ENCODE data around the gene SLC1A3. TPM values are rescaled to one million over a fixed set of nuclear protein-coding genes. Genes with fewer than 3 reads are reported as not detected.

SLC1A3 gene
- total RNA-seq, 1 donor from 2014 or later: 8.5 TPM

- Histone ChIP-seq H3K9ac (no peak overlapping the region), H2AFZ (replicated peaks) (no peak overlapping the region), H3K79me2 (ENCODE audit: low read depth) (no peaks in the 10 kb centered on the region), H3K4me2 (no peak overlapping the region), H3K27ac (no peak overlapping the region), H3K4me1 (peaks cover 19% of the 10 kb centered on the region), H3K4me3 (no peak overlapping the region), H4K20me1 (ENCODE audit: low read depth) (no peaks in the 10 kb centered on the region), H3K36me3 (no peaks in the 10 kb centered on the region), H3K9me3 (ENCODE audit: low read depth) (no peaks in the 10 kb centered on the region), H3K27me3 (no peaks in the 10 kb centered on the region), H3F3A (ENCODE audit: low read depth) (no peaks in the 10 kb centered on the region)
- Mint-ChIP-seq H3K4me3 (no peak overlapping the region), H3K27ac (no peak overlapping the region), H3K4me1 (peaks cover 2% of the 10 kb centered on the region), H3K36me3 (peaks cover 13% of the 10 kb centered on the region), H3K9me3 (no peaks in the 10 kb centered on the region), H3K27me3 (ENCODE audit: insufficient read depth, low read depth) (peaks cover 3% of the 10 kb centered on the region)
- TF ChIP-seq EZH2 (IDR thresholded peaks at IDR 0.05) (no peak), EZH2phosphoT487 (IDR thresholded peaks at IDR 0.05) (no peak)
- TF ChIP-seq, protein P1, sequence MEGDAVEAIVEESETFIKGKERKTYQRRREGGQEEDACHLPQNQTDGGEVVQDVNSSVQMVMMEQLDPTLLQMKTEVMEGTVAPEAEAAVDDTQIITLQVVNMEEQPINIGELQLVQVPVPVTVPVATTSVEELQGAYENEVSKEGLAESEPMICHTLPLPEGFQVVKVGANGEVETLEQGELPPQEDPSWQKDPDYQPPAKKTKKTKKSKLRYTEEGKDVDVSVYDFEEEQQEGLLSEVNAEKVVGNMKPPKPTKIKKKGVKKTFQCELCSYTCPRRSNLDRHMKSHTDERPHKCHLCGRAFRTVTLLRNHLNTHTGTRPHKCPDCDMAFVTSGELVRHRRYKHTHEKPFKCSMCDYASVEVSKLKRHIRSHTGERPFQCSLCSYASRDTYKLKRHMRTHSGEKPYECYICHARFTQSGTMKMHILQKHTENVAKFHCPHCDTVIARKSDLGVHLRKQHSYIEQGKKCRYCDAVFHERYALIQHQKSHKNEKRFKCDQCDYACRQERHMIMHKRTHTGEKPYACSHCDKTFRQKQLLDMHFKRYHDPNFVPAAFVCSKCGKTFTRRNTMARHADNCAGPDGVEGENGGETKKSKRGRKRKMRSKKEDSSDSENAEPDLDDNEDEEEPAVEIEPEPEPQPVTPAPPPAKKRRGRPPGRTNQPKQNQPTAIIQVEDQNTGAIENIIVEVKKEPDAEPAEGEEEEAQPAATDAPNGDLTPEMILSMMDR (IDR thresholded peaks at IDR 0.05): no peak
- no peak for DNase-seq (ENCODE audit: low spot score)
These were observed 15.6 kb downstream of the SLC1A3 start for GRCh38 chr5:36621985-36622384.

- H3K27ac Mint-ChIP-seq: no peak overlapping the region
- no peaks in the 10 kb centered on the region for H3K27me3 ChIP-seq
- H2AFZ ChIP-seq (replicated peaks): no peak overlapping the region
- no peak for DNase-seq (ENCODE audit: low spot score)
- no peak overlapping the region for H3K27ac ChIP-seq
- no peaks in the 10 kb centered on the region for H3K79me2 ChIP-seq (ENCODE audit: low read depth)
- peaks cover 3% of the 10 kb centered on the region for H3K27me3 Mint-ChIP-seq (ENCODE audit: insufficient read depth, low read depth)
- no peaks in the 10 kb centered on the region for H3K9me3 Mint-ChIP-seq
- H4K20me1 ChIP-seq (ENCODE audit: low read depth): no peaks in the 10 kb centered on the region
- TF ChIP-seq, protein P1 (IDR thresholded peaks at IDR 0.05): no peak
- TF ChIP-seq EZH2phosphoT487 (IDR thresholded peaks at IDR 0.05) (no peak), EZH2 (IDR thresholded peaks at IDR 0.05) (no peak)
- no peak overlapping the region for H3K9ac ChIP-seq
- no peak overlapping the region for H3K4me3 ChIP-seq
- no peaks in the 10 kb centered on the region for H3K36me3 ChIP-seq
- no peaks in the 10 kb centered on the region for H3F3A ChIP-seq (ENCODE audit: low read depth)
- no peak overlapping the region for H3K4me3 Mint-ChIP-seq
- H3K4me2 ChIP-seq: no peak overlapping the region
- peaks cover 9% of the 10 kb centered on the region for H3K4me1 ChIP-seq
- H3K36me3 Mint-ChIP-seq: peaks cover 13% of the 10 kb centered on the region
- H3K4me1 Mint-ChIP-seq: peaks cover 15% of the 10 kb centered on the region
- H3K9me3 ChIP-seq (ENCODE audit: low read depth): no peaks in the 10 kb centered on the region
These were observed 17.4 kb downstream of the SLC1A3 start for GRCh38 chr5:36623832-36624231.

GRCh38 chr5:36624277-36624676 is 17.9 kb downstream of the SLC1A3 start:
- Histone ChIP-seq H3K36me3 (no peaks in the 10 kb centered on the region), H3K27me3 (no peaks in the 10 kb centered on the region), H3K4me2 (no peak overlapping the region), H3K9me3 (ENCODE audit: low read depth) (no peaks in the 10 kb centered on the region), H3F3A (ENCODE audit: low read depth) (no peaks in the 10 kb centered on the region), H4K20me1 (ENCODE audit: low read depth) (no peaks in the 10 kb centered on the region), H2AFZ (replicated peaks) (no peak overlapping the region), H3K4me3 (no peak overlapping the region), H3K4me1 (peaks cover 9% of the 10 kb centered on the region), H3K27ac (no peak overlapping the region), H3K79me2 (ENCODE audit: low read depth) (no peaks in the 10 kb centered on the region), H3K9ac (no peak overlapping the region)
- H3K4me1 Mint-ChIP-seq: peaks cover 19% of the 10 kb centered on the region
- H3K36me3 Mint-ChIP-seq: peaks cover 13% of the 10 kb centered on the region
- DNase-seq (ENCODE audit: low spot score): no peak
- peaks cover 3% of the 10 kb centered on the region for H3K27me3 Mint-ChIP-seq (ENCODE audit: insufficient read depth, low read depth)
- H3K27ac Mint-ChIP-seq: no peak overlapping the region
- no peak overlapping the region for H3K4me3 Mint-ChIP-seq
- no peaks in the 10 kb centered on the region for H3K9me3 Mint-ChIP-seq
- TF ChIP-seq, protein P1 (IDR thresholded peaks at IDR 0.05): no peak
- TF ChIP-seq EZH2 (IDR thresholded peaks at IDR 0.05): no peak
